HL-60/S4 treated with phorbol 12-myristate 13-acetate at 8.2 ng/mL for 4 days and 3 days (cell line): ENCODE measurements around the gene COA3.

Experiments
- in situ Hi-C: fragments of 300-500 bp; cut with MboI; formaldehyde crosslinking; loops from 2 replicates; pipeline ENCODE4 v1.15.0; 2022; ENCODE audit warnings: low sequenced_read_pairs

The COA3 gene

DNA sequence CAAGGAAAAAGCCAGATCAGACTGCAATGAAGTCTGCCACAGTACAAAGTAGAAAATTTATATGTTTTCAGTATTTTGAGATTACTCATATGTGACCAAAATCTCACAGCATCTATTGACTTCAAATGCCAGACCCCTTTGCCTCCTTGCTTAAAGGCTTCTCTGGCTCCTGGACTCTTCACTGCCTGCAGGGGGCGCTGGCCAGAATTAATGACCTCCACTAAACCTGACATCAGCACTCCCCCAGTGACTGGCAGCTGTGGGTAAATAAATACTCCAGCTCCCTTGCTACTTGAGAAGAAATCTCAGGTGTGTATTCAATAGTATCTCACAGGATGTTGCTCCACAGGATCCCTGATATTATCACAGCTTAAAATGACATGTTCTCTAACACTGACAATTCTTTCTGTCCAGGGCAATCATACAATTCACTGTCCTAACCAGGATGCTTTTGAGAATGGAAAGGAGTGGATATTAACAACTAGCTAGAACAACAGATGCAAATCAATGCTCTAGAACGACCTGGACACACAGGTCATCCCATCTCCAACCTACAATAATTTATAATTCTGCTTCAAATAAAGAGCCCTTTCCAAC is 21.5 kb upstream of the COA3 start:
- in situ Hi-C loops = loop anchor here (10.0 kb wide), 1 partner anchor 95 kb away; no protein-coding TSS in a partner anchor

DNA sequence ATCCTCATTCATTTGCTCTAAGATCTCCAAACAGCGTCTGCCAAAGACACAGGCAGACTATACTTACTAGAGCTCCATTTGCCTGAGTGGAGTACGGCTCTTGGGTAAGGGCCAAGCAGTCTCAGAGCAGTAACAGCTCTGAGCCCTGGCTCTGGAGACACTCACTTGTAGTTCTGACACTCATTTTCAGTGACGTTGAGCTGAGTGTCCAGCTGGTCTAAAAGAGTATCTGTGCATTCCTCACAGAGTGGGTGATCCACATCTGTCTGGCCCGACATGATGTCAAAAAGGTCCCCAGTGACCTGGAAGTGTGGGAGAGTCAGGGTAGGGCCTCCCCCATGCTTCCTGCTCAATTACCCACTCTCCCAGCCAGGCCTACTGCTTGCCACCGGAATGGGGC is 19.9 kb upstream of the COA3 start:
- in situ Hi-C loops = no loop called here

DNA sequence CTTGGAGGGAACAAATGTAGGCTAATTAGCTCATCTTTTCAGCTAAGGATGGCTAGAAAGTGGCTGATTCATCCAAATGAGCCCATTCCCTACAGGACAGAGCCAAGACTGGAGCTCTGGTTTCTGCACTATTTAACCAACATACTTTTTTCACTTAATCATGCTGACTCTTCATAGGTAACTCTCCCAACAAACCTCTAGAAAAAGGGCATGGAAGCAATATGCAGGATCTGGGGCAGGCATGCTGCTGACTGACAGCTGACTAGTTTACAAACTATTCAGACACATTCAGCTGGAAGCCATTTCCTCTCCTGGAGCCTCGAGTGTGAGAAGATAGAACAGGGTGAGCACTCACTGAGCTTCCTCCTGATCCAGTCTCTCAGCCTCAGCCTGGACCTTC is 19.4 kb upstream of the COA3 start:
- in situ Hi-C loops = no loop called here

DNA sequence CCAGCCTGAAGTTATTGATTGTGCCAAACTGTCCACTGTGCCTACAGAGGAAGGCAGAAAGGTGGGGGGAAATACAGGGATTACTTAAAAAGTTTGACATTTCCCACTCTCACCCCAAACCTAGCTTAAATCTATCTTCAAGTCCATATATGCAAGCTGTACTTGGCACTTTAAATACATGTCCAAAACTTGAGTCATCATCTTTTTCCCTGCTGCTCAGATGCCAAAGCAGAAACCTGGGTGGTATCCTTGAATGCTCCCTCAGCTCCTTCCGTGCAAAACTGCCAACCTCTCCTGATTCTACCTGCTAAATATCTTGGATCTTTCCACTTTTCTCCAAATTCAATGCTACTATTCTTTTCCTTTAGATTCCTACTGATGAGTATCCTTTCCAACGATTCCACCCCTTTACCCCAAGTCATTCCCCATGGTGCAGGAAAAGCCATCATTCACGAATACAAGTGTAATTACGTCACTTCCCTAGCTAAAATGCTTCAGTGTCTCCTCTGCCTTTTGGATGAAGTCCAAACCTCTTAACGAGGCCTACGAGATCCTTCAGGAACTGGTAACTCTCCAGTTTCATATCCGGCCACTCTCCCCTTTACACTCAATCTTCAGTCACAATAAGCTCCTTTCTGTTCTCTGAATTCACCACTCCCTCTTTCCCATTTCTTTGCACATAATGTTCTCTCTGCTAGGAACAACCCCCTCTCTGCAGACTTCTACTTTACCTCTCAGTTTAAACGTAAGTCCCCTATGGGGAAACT is 16.3 kb upstream of the COA3 start:
- in situ Hi-C loops = no loop called here

DNA sequence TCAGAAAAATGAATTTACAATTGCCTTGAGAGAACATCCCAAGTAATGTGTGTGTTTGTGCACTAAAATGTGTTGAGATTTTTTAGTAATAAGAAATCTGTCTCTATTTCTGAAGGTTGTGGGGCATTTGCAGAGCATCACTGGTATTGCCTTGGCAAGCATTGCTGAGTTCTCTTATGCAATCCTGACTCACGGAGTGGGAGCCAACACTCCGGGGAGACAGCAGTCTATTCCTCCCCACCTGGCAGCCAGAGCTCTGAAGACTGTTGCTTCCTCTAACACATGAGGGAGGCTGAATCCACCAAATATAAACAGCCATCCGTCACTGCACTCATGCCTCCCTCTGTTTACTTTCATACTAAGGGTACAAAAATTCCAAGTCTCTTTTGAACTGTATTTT is 10.7 kb upstream of the COA3 start:
- in situ Hi-C loops = no loop called here

DNA sequence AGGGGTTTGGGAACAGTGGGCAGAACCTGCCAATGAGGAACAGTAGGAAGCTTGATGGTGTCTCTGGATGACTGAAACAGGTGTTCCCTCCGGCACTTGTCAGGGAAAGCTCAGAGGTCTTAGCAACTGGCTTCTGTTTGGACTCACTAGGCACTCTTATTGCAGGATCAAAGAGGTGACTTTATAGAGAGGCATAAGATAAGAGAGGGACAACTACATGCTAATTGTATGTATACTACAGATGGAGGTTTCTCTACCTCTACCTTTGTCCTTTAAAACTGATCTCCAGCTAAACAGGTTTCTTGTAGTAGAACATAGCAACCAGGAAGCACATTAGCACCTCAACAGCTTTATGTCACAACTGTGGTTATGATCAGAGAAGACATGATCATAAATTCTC is 7.7 kb upstream of the COA3 start:
- in situ Hi-C loops = no loop called here

DNA sequence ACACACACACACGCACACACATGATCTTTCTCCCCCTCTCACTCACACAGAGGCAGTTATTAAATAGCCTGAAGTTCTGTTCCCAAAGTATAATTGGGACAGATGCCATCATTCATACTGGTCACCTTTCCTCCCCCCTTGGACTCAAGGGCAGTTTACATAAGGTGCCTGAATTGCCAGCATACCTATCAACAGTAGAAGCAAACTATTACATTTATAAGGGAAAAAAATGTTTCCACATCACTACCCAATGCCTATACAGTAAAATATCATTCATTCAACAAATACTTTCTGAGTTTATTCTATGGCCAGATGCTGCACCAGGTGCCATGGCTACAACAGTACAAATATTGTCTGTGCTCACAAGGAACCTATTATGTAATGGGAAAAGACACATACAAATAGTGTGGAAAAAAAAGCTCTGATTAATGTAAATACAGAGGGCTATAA is 6.4 kb upstream of the COA3 start:
- in situ Hi-C loops = no loop called here

DNA sequence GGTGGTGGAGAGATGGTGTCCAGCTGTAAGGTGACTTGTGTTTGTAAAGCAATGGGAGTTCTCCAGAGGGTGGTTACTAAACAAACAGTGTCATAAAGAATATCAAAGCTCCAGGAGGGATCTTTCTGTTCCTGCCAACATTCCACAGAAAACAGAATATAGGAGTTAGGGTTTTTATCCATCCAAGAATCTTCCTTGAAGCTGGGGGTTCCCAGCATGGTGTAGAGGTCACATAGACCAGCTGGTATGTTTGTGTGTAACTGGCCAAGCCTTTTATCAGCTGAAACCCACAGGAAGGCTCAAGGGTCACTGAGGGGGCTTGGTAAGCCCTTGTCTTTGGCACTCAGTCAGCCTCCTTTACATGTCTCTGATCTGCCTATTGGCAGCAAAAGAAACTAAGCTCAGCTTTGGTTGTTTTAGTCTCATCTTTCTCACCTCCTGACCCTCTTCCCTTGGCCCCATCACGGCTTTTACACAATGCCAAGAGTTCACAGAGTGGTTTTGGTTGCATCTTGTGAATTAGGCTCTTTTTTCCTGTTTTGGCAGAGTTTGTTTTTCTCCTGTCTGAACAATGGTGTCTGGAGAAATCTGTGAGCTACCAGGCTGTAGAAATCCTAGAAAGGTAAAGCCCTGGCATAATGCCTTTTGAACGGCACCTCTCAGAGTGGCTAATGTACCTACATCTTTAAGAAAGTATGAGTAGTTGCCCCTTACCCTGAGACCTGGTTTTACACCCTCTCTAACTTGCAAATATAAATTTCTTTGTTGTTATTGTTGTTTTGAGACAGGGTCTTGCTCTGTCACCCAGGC is 4.8 kb upstream of the COA3 start:
- in situ Hi-C loops = no loop called here

DNA sequence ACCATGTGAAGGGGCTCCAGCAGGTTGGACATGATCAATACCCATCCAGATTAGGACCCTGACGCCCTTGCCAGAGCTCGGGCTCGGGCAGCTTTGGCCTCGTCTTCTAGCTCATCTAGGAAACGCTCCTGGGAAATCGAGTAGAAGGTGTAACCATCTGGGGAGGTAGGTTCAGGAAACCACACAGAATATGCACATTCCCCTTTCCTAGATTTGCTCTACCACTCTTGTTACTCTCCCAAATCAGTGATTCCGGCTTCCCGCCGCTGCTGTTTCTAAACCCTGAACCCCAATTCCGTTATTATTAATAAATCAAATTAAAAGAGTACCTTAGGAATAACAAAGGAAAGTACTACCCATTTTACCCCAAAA is 507 bp downstream of the COA3 start:
- in situ Hi-C loops = no loop called here

DNA sequence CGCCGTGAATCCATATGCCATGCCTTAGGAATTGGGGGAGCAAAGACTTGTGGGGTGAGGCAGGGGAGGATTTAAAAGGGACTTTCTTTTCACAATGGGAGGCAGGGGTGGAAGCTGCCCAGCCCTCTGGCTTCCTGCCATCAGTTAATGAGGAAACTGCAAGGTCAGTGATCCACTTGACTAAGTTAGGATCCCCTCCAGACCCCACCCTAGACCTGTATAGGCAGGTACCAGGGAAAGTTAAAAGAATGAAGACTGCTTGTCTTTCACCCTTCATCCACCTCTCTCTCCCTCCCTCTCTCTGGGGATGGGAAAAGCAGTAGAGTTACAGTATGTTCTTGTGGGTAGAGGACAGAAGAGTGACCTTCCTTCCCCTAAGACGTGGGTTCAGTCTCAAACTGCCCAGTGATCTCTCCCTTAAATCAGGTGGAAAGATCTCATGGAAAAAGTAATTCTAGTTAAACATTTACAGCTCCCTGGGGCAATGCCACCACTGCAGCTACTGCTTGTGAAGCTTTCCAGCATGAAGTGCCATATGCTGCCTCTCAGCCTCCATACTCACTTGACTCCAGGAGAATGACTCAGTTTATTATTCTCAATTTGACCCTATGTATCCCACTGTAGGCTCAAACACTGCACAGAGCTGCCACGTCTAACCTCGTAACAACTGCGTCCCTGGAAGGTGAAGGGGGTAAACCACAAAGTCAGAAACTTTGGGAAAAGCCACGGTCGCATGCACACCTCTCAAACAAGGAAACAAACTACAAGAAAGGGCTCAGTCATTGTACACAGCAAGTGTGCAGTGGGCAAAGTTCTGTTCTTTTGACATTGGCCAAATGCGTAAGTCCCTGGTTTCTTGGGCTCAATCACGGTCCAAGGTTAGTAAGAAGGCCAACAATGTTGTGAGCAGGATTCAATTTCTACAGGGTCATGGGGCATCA is 1.2 kb downstream of the COA3 start:
- in situ Hi-C loops = no loop called here

DNA sequence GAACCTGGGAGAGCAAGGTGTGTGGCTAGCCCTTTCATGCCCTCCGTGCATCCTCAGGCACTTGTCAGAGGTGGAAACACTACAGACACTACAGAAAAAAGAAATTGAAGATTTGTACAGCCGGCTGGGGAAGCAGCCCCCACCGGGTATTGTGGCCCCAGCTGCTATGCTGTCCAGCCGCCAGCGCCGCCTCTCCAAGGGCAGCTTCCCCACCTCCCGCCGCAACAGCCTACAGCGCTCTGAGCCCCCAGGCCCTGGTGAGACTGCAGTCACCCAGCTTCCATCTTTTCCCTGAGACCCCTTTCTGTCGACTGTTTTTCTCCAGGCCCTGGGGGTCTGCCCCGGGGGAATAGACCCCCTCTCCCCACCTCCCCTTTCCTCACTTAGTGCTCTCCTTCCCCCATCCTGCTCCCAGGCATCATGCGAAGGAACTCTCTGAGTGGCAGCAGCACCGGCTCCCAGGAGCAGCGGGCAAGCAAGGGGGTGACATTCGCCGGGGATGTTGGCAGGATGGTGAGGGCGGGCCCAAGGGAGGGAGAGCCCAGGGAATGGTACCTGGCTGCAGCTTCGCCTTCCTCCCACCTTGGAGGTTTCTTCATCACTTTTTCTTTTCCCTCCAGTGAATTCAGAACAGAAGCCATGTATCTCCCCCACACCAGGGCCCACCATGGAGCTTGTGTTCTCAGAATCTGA is 2.3 kb downstream of the COA3 start:
- in situ Hi-C loops = no loop called here

DNA sequence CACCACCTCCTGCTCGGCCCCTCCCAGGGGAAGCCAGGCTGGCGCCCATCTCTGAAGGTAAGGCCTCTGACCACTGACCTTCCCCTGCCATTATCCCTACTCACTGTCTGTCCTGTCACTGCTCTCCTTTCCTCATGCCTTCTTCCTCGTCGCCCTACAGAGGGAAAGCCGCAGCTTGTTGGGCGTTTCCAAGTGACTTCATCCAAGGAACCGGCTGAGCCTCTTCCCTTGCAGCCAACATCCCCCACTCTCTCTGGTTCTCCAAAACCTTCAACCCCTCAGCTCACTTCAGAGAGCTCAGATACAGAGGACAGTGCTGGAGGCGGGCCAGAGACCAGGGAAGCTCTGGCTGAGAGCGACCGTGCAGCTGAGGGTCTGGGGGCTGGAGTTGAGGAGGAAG is 3.0 kb downstream of the COA3 start:
- in situ Hi-C loops = no loop called here

DNA sequence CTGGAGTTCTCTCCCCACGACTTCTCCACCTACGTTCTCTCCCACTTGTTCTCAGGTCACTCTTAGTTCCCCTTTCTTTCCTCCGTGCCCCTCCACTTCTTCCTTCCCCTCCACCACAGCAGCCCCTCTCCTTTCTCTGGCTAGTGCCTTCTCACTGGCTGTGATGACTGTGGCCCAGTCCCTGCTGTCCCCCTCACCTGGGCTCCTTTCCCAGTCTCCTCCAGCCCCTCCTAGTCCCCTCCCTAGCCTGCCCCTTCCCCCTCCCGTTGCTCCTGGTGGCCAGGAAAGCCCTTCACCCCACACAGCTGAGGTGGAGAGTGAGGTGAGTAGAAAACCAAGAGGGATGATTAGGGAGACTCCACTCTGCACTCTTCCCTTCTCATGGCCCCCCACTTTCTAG is 3.4 kb downstream of the COA3 start:
- in situ Hi-C loops = no loop called here

DNA sequence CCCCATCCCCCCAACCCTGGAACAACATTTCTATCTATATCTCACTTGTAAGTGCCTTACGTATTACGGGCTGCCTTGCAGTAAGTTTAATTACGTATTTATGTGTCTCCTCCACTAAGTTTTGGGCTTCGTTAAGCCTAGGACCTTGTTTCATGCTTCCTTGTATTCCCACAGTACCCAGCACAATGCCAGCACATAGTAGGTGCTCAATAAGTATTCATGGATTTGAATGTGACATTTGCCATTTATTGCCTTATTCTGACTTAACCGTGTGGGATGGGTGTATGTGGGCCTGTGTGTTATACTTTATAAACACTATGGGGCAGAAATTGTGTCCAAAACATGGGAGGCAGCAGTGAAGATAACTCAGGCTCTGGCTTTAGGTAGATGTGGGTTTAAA is 6.0 kb downstream of the COA3 start:
- in situ Hi-C loops = no loop called here

DNA sequence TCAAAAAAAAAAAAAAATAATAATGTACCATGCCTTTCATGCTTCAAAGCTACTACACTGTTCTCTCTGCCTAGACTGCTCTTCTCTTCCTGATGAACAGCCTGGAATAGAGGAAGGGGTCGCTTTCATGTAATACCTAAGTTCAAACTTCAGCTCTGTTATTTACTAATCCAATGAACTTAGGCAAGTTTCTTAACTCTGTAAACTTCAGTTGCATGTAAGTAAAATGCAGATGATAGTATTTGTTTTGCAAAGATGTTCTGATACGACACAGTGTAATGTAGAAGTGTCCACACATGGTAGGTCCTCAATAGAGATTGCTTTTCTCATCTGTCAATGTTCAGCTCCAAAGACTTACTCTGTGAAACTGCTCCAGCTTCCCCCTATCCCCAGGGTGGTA is 6.6 kb downstream of the COA3 start:
- in situ Hi-C loops = no loop called here

DNA sequence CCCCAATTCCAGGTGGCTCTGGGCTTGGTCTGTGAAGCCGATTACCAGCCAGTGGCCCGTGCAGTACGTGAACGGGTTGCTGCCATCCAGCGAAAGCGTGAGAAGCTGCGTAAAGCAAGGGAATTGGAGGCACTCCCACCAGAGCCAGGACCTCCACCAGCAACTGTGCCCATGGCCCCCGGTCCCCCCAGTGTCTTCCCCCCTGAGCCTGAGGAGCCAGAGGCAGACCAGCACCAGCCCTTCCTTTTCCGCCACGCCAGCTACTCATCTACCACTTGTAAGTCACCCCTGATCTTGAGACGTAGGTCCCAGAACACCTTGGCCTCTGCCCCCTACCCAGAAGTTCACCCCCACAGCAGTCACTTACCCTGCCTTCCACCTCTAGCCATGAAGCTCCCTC is 11.2 kb downstream of the COA3 start:
- in situ Hi-C loops = no loop called here

DNA sequence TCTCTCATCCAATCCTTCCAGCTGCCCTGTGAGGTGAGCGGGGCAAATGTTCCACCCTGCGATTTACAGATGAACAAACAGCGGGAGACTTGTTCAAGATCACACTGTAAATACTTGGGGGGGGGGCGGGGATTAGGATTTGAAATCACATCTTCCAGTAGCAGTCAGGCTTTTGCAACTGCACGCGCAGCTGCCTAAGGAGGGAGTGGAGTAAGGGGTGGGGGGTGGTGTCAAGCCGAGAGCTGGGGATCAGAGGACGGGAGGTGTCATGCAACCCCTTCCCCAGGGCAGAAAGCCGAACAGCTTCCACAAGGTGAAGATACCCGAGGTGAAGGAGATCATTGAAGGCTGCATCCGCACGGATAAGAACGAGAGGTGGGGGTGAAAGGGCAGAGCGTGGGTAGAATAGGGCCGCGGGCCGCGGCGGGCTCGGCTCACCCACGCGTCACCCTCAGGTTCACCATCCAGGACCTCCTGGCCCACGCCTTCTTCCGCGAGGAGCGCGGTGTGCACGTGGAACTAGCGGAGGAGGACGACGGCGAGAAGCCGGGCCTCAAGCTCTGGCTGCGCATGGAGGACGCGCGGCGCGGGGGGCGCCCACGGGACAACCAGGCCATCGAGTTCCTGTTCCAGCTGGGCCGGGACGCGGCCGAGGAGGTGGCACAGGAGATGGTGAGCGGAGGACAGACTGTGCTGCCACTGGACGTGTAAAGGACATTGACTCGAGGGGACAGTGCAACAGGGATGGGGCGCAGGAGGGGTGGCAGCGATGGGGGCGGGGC is 13.5 kb downstream of the COA3 start:
- in situ Hi-C loops = no loop called here

DNA sequence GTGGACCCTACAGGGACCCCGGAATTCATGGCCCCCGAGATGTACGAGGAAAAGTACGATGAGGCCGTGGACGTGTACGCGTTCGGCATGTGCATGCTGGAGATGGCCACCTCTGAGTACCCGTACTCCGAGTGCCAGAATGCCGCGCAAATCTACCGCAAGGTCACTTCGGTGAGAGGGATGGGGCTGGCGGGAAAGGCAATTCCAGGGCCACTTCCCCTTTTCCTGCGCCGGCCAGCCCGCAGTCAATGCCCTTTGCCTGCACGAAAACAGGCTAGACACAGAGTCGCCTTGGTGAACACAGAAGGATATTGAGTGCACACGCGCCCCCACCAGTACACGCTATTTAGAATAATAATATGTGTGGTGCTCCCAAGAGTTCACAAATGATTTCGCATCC is 14.1 kb downstream of the COA3 start:
- in situ Hi-C loops = no loop called here

DNA sequence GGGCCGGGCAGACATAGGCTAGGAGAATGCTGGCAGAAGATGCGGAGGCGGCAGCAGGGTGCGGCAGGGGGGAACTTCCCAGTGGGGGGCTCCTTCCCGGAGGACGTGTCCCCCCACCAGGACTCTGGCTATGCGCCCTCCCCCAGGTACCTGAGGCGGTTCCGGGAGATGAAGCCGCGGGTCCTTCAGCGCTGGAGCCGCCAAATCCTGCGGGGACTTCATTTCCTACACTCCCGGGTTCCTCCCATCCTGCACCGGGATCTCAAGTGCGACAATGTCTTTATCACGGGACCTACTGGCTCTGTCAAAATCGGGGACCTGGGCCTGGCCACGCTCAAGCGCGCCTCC is 14.7 kb downstream of the COA3 start:
- in situ Hi-C loops = no loop called here
